SK-N-SH treated with all-trans-retinoic acid at 6 μM for 48 hours (cell line): ENCODE data around the gene CCDC120.

Experiments used
- ATAC-seq: fragments of 200-7000 bp; cut with Tn5 transposase; 3 replicates; pipeline ENCODE4 v1.9.1; 2020; ENCODE audit warnings: mild to moderate bottlenecking, moderate library complexity
- ARNTL ChIP-seq: fragments of 450-650 bp; formaldehyde crosslinking; IDR thresholded peaks from 2 replicates; pipeline ENCODE4 v1.5.0; 2020; ENCODE audit warnings: low read depth, mild to moderate bottlenecking, moderate library complexity, borderline replicate concordance
- BACH2 ChIP-seq: fragments of 250-450 bp; sonication (Bioruptor Pico); IDR thresholded peaks from 2 replicates; pipeline ENCODE4 v1.9.0; 2021; ENCODE audit warnings: mild to moderate bottlenecking, borderline replicate concordance
- CSDC2 ChIP-seq: fragments of 250-450 bp; sonication (Bioruptor Pico); IDR thresholded peaks from 2 replicates; pipeline ENCODE4 v1.5.0; 2020; ENCODE audit warnings: mild to moderate bottlenecking, moderate library complexity
- CSRNP3 ChIP-seq: fragments of 250-450 bp; sonication (Bioruptor Pico); IDR thresholded peaks from 2 replicates; pipeline ENCODE4 v1.5.1; 2021; ENCODE audit warnings: mild to moderate bottlenecking, moderate library complexity
- ISL1 ChIP-seq: fragments of 250-450 bp; sonication (Bioruptor Pico); IDR thresholded peaks from 2 replicates; pipeline ENCODE4 v2.1.2; 2022; ENCODE audit warnings: mild to moderate bottlenecking, moderate library complexity
- OSR1 ChIP-seq: fragments of 250-450 bp; sonication (Bioruptor Pico); IDR thresholded peaks from 2 replicates; pipeline ENCODE4 v1.8.0; 2022; ENCODE audit warnings: moderate library complexity, mild to moderate bottlenecking, inconsistent platforms
- PPARA ChIP-seq: fragments of 250-450 bp; sonication (Bioruptor Pico); IDR thresholded peaks from 2 replicates; pipeline ENCODE4 v1.5.0; 2020; ENCODE audit warnings: mild to moderate bottlenecking, borderline replicate concordance
- TCF4 ChIP-seq: fragments of 250-450 bp; sonication (Bioruptor Pico); IDR thresholded peaks from 2 replicates; pipeline ENCODE4 v1.8.0; 2021; ENCODE audit warnings: mild to moderate bottlenecking, moderate library complexity, borderline replicate concordance
- ZC3H10 ChIP-seq: fragments of 250-450 bp; sonication (Bioruptor Pico); IDR thresholded peaks from 2 replicates; pipeline ENCODE4 v1.5.1; 2021; ENCODE audit warnings: mild to moderate bottlenecking, moderate library complexity
- ZFP3 ChIP-seq: fragments of 250-450 bp; sonication (Bioruptor Pico); IDR thresholded peaks from 2 replicates; pipeline ENCODE4 v1.5.0; 2020; ENCODE audit warnings: mild to moderate bottlenecking, moderate library complexity
- ZNF565 ChIP-seq: fragments of 450-650 bp; formaldehyde crosslinking; conservative IDR thresholded peaks from 2 replicates; pipeline ENCODE4 v1.5.0; 2020; ENCODE audit warnings: low read depth, mild to moderate bottlenecking, moderate library complexity
- ZNF70 ChIP-seq: fragments of 450-650 bp; formaldehyde crosslinking; IDR thresholded peaks from 2 replicates; pipeline ENCODE4 v1.5.0; 2020; ENCODE audit warnings: mild to moderate bottlenecking, moderate library complexity
- TF ChIP-seq, protein P1 (sequence below): fragments of 250-450 bp; sonication (Bioruptor Pico); IDR thresholded peaks from 2 replicates; pipeline ENCODE4 v1.8.0; 2020; ENCODE audit warnings: mild to moderate bottlenecking, moderate library complexity, borderline replicate concordance
- TF ChIP-seq, protein P2 (sequence below): fragments of 250-450 bp; sonication (Bioruptor Pico); IDR thresholded peaks from 2 replicates; pipeline ENCODE4 v1.8.0; 2021; ENCODE audit warnings: low read depth, mild to moderate bottlenecking, moderate library complexity, borderline replicate concordance
- TF ChIP-seq, protein P3 (sequence below): fragments of 250-450 bp; sonication (Bioruptor Pico); IDR thresholded peaks from 2 replicates; pipeline ENCODE4 v1.5.0; 2020; ENCODE audit warnings: mild to moderate bottlenecking, moderate library complexity
- TF ChIP-seq, protein P4 (sequence below): fragments of 250-450 bp; sonication (Bioruptor Pico); IDR thresholded peaks from 2 replicates; pipeline ENCODE4 v1.5.1; 2020; ENCODE audit warnings: low read depth, mild to moderate bottlenecking, moderate library complexity

CCDC120 gene

DNA sequence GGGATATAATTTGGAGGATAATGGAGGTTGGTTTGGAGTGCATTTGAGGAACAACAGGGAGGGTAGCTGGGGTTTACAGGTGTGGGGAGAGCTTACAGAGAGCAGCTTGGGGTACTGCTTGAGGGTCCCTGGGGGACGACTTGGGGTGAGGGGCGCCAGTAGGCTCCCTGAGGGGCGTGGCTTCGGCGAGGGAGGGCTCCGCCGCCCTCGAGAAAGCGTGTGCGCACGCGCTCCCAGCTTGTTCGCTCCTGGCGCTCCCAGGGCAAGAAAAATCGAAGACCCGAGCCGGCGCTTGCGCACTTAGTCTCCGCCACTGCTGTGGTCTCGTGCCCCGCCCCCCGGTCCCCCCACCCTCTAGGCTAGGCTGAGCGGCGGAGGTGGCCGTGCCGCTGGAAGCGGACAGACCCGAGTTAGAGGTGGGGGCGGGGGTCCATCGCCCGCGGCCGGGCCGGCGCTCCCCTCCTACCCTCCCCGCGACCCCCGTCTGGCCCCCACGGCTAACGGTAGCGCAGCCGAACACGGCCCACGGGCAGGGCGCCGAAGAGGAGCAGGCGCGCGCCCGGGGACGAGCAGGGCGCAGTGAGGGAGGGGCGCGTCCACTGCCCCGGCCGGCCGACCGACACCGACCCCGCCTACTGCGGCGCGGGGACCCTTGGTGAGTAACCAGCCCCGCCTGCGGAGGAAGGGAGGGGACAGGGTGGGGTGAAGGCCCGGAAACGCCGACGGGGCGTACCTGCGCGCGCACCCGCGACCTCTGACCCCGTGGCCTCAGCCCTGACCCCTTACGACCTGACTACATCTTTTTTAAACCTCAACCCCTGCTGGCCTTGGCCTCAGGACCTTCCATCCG, 5.4 kb upstream of the CCDC120 start (continued):
- TF ChIP-seq, protein P1, sequence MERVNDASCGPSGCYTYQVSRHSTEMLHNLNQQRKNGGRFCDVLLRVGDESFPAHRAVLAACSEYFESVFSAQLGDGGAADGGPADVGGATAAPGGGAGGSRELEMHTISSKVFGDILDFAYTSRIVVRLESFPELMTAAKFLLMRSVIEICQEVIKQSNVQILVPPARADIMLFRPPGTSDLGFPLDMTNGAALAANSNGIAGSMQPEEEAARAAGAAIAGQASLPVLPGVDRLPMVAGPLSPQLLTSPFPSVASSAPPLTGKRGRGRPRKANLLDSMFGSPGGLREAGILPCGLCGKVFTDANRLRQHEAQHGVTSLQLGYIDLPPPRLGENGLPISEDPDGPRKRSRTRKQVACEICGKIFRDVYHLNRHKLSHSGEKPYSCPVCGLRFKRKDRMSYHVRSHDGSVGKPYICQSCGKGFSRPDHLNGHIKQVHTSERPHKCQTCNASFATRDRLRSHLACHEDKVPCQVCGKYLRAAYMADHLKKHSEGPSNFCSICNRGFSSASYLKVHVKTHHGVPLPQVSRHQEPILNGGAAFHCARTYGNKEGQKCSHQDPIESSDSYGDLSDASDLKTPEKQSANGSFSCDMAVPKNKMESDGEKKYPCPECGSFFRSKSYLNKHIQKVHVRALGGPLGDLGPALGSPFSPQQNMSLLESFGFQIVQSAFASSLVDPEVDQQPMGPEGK (CRISPR knock-in tag), result no peak
- no peak for TF ChIP-seq CSDC2 (CRISPR knock-in tag)
- TF ChIP-seq, protein P2, sequence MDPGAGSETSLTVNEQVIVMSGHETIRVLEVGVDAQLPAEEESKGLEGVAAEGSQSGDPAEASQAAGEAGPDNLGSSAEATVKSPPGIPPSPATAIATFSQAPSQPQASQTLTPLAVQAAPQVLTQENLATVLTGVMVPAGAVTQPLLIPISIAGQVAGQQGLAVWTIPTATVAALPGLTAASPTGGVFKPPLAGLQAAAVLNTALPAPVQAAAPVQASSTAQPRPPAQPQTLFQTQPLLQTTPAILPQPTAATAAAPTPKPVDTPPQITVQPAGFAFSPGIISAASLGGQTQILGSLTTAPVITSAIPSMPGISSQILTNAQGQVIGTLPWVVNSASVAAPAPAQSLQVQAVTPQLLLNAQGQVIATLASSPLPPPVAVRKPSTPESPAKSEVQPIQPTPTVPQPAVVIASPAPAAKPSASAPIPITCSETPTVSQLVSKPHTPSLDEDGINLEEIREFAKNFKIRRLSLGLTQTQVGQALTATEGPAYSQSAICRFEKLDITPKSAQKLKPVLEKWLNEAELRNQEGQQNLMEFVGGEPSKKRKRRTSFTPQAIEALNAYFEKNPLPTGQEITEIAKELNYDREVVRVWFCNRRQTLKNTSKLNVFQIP (CRISPR knock-in tag), result no peak
- no peak for TF ChIP-seq PPARA (CRISPR knock-in tag)
- TF ChIP-seq ZNF70 (CRISPR knock-in tag), result no peak
- TF ChIP-seq, protein P3, sequence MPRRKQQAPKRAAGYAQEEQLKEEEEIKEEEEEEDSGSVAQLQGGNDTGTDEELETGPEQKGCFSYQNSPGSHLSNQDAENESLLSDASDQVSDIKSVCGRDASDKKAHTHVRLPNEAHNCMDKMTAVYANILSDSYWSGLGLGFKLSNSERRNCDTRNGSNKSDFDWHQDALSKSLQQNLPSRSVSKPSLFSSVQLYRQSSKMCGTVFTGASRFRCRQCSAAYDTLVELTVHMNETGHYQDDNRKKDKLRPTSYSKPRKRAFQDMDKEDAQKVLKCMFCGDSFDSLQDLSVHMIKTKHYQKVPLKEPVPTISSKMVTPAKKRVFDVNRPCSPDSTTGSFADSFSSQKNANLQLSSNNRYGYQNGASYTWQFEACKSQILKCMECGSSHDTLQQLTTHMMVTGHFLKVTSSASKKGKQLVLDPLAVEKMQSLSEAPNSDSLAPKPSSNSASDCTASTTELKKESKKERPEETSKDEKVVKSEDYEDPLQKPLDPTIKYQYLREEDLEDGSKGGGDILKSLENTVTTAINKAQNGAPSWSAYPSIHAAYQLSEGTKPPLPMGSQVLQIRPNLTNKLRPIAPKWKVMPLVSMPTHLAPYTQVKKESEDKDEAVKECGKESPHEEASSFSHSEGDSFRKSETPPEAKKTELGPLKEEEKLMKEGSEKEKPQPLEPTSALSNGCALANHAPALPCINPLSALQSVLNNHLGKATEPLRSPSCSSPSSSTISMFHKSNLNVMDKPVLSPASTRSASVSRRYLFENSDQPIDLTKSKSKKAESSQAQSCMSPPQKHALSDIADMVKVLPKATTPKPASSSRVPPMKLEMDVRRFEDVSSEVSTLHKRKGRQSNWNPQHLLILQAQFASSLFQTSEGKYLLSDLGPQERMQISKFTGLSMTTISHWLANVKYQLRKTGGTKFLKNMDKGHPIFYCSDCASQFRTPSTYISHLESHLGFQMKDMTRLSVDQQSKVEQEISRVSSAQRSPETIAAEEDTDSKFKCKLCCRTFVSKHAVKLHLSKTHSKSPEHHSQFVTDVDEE (CRISPR knock-in tag), result no peak
- no peak for TF ChIP-seq ZFP3 (CRISPR knock-in tag)

DNA sequence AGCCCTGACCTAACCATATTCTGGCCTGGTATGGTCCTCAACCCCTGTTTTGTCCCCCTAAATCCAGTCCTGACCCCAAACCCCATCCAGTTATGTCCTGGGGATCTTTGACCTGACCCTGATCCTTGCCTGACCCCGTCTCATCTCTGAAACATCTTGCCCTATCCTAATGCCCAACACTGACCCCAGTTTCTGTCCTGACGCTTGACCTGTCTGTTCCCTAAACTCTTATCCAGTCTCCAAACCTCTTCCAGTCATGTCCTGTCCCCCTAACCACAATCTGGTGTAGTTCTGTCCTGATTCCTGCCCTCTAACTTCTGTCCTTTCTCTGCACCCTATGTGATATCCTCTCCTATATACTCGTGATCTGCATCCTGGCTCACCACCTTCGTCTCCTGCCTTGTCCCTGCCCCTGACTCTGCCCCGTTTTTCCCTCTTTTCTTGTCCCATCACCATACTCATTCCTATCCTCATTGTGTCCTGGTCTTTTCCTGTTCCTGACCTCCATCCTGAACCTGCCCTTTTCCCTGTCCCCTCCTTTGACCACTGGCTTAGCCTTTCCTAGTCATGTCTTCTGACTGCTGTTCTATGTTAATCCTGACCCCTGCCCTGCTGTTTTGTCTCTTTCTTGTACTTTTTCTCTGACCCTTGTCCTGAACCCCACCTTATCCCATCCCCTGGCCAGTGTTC, 4.6 kb upstream of the CCDC120 start:
- ATAC-seq, result no peak
- TF ChIP-seq OSR1 (CRISPR knock-in tag) (no peak), ZNF565 (CRISPR knock-in tag) (no peak), BACH2 (CRISPR knock-in tag) (no peak), CSRNP3 (no peak), ZC3H10 (no peak)
- TF ChIP-seq, protein P2 (CRISPR knock-in tag), result no peak

- TF ChIP-seq, protein P4, sequence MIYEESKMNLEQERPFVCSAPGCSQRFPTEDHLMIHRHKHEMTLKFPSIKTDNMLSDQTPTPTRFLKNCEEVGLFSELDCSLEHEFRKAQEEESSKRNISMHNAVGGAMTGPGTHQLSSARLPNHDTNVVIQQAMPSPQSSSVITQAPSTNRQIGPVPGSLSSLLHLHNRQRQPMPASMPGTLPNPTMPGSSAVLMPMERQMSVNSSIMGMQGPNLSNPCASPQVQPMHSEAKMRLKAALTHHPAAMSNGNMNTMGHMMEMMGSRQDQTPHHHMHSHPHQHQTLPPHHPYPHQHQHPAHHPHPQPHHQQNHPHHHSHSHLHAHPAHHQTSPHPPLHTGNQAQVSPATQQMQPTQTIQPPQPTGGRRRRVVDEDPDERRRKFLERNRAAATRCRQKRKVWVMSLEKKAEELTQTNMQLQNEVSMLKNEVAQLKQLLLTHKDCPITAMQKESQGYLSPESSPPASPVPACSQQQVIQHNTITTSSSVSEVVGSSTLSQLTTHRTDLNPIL (CRISPR knock-in tag), result no peak
- TF ChIP-seq TCF4 (CRISPR knock-in tag), result no peak
- ATAC-seq, result no peak
Measured at GRCh38 chrX:49059201-49059600, 402 bp downstream of the CCDC120 start.

GRCh38 chrX:49059681-49060085, 884 bp downstream of the CCDC120 start:
- ATAC-seq, result no peak
- TF ChIP-seq, protein P4 (CRISPR knock-in tag), result no peak
- no peak for TF ChIP-seq CSRNP3
- TF ChIP-seq OSR1 (CRISPR knock-in tag), result no peak
- TF ChIP-seq PPARA (CRISPR knock-in tag), result no peak
- TF ChIP-seq ARNTL (CRISPR knock-in tag), result no peak
- no peak for TF ChIP-seq ISL1
- no peak for TF ChIP-seq ZNF70 (CRISPR knock-in tag)
